ENCODE data around the gene PLA2G2C. TPM values are rescaled to one million over a fixed set of nuclear protein-coding genes. Genes with fewer than 3 reads are reported as not detected.
A peak's percentile ranks its signal among the peaks of the same experiment; 100 is the strongest.

PLA2G2C gene
- total RNA-seq, 3 donors from 2014 or later (not counting 1 experiment from before 2014, with no cell fraction given), result not detected

- Mint-ChIP-seq H3K4me1 (peaks cover 39 to 43% of the 10 kb centered on the region in 2 donors), H3K9me3 (no peaks in the 10 kb centered on the region), H3K27me3 (ENCODE audit: low read depth in 2 of 2) (peaks cover 7 to 9% of the 10 kb centered on the region in 2 donors), H3K27ac (no peak overlapping the region), H3K36me3 (no peaks in the 10 kb centered on the region), H3K4me3 (no peak overlapping the region)
- intact Hi-C loops (cut with micrococcal nuclease), result no loop called here
- Histone ChIP-seq H3K27me3 (ENCODE audit: control insufficient read depth, insufficient read depth, low read length) (no peaks in the 10 kb centered on the region), H3K4me3 (ENCODE audit: low read length) (no peak overlapping the region), H3K4me1 (ENCODE audit: control insufficient read depth, insufficient read depth, low read length) (peaks cover 42% of the 10 kb centered on the region), H3K27ac (ENCODE audit: low read length) (no peak overlapping the region), H3K9me3 (ENCODE audit: control insufficient read depth, insufficient read depth, low read length) (no peaks in the 10 kb centered on the region), H3K36me3 (ENCODE audit: control insufficient read depth, insufficient read depth, low read length) (no peaks in the 10 kb centered on the region)
- ATAC-seq (no peak), DNase-seq (no peak)
- TF ChIP-seq CTCF (IDR thresholded peaks at IDR 0.05), result no peak
- 97% methylated on average over 4 of the region's 4 CpGs for WGBS (ENCODE audit: insufficient coverage)
These were observed 3.3 kb upstream of the PLA2G2C start for GRCh38 chr1:20189664-20190063.

GRCh38 chr1:20188455-20188817 is 2.1 kb upstream of the PLA2G2C start:
- Histone ChIP-seq H3K36me3 (ENCODE audit: control insufficient read depth, insufficient read depth, low read length) (no peaks in the 10 kb centered on the region), H3K4me1 (ENCODE audit: control insufficient read depth, insufficient read depth, low read length) (peaks cover 47% of the 10 kb centered on the region), H3K9me3 (ENCODE audit: control insufficient read depth, insufficient read depth, low read length) (no peaks in the 10 kb centered on the region), H3K27me3 (ENCODE audit: control insufficient read depth, insufficient read depth, low read length) (no peaks in the 10 kb centered on the region), H3K27ac (ENCODE audit: low read length) (no peak overlapping the region), H3K4me3 (ENCODE audit: low read length) (no peak overlapping the region)
- Mint-ChIP-seq H3K4me1 (peaks cover 44 to 51% of the 10 kb centered on the region in 2 donors), H3K4me3 (no peak overlapping the region), H3K9me3 (peaks cover 0 to 2% of the 10 kb centered on the region in 2 donors), H3K27me3 (ENCODE audit: low read depth in 2 of 2) (peaks cover 7 to 9% of the 10 kb centered on the region in 2 donors), H3K27ac (peak overlapping the region in 1 of 2 donors; percentile 85), H3K36me3 (no peaks in the 10 kb centered on the region)
- 64% methylated on average over 4 of the region's 4 CpGs for WGBS (ENCODE audit: insufficient coverage)
- no peak for DNase-seq
- intact Hi-C loops (cut with micrococcal nuclease), result no loop called here
- TF ChIP-seq CTCF (IDR thresholded peaks at IDR 0.05), result no peak
- no peak for ATAC-seq

- Mint-ChIP-seq H3K27me3 (ENCODE audit: low read depth in 2 of 2) (peaks cover 7 to 9% of the 10 kb centered on the region in 2 donors), H3K9me3 (peaks cover 0 to 2% of the 10 kb centered on the region in 2 donors), H3K36me3 (no peaks in the 10 kb centered on the region), H3K4me3 (peak overlapping the region; percentile 85), H3K4me1 (peaks cover 44 to 53% of the 10 kb centered on the region in 2 donors), H3K27ac (peak overlapping the region; percentile 85 to 86)
- no peaks in the 10 kb centered on the region for H3K27me3 ChIP-seq (ENCODE audit: control insufficient read depth, insufficient read depth, low read length)
- H3K36me3 ChIP-seq (ENCODE audit: control insufficient read depth, insufficient read depth, low read length), result no peaks in the 10 kb centered on the region
- H3K27ac ChIP-seq (ENCODE audit: low read length), result peak overlapping the region; percentile 40
- no peak overlapping the region for H3K4me3 ChIP-seq (ENCODE audit: low read length)
- DNase-seq (peak in 1 of 2 donors; percentile 15), ATAC-seq (peak in 1 of 3 donors; percentile 19)
- peaks cover 47% of the 10 kb centered on the region for H3K4me1 ChIP-seq (ENCODE audit: control insufficient read depth, insufficient read depth, low read length)
- no peak for TF ChIP-seq CTCF (IDR thresholded peaks at IDR 0.05)
- 54% methylated on average over 4 of the region's 4 CpGs for WGBS (ENCODE audit: insufficient coverage)
- H3K9me3 ChIP-seq (ENCODE audit: control insufficient read depth, insufficient read depth, low read length), result no peaks in the 10 kb centered on the region
- intact Hi-C loops (cut with micrococcal nuclease), result no loop called here
These were observed 1.6 kb upstream of the PLA2G2C start for GRCh38 chr1:20187813-20188454.

Measured in natural killer cell (primary cell).